HG03175 (cell line): Measurements from ENCODE around the gene ARRB1.

ENCODE experiments used
- ATAC-seq: cut with Tn5 transposase; IDR thresholded peaks from one replicate; pipeline ENCODE4 v1.9.1; 2021; ENCODE audit warnings: mild to moderate bottlenecking, moderate library complexity; ENCODE audit not compliant: unreplicated experiment

ARRB1 gene

GRCh38 chr11:75262961-75263852, 88.3 kb downstream of the ARRB1 start:
- ATAC-seq, result no peak

GRCh38 chr11:75262436-75262835, 89.0 kb downstream of the ARRB1 start:
- ATAC-seq, result no peak

DNA sequence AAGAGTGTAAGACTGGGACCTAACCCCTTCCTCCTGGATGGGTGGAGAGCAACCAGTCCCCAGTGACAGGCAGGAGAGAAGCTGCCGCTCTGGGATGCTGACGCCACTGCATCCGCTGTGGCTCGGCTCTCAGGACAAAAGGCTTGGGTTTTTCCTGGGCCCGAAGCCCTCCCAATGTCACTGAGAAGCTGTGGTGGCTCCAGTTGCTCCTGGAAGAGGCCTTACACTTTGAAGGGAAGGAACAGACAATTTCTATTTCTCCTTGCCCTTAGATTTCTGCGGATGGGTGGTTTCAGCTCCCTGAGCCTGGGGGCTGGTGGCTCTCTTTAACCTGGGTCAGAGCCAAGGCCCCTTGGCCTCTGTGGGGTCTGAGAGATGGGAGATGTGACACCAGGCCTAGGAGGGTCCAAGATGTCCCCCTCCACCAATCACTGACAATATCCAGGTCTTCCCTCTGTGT, 89.5 kb downstream of the ARRB1 start:
- no peak for ATAC-seq

DNA sequence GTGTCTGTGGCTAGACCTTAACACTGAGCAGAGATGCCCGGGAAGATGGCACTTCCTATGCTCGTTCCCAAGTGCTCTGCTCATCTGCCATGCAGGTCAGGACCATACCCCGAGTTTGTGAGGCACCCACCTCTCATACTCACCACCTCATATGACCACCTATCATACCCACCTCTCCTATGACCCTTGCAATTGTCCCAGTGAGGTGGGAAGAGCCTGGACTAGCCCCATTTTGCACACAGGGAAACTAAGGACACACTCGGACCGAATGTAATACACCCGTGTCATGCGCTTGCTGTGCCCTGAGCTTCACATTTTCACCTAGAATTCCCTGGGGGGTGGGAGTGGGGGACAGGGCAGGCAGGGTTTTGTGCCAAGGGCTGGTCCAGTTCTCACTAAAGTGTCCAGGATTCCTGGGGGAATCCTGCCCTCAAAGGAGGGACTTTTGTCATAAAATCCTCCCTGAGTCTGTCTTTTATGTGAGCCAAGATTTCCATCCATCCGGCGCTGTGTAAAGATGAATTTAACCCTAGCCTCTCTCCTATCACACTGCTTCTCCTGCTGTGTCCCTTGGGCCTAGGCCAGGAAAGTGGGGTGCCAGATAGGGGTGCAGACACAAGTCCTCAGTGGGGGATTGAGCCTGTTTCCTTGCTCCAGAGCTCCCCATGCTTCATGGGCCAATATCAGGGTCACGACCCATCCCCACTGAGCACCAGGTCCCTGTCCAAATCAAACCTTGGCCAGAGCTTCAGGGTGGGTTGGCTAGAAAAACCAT, 90.9 kb downstream of the ARRB1 start:
- no peak for ATAC-seq

GRCh38 chr11:75254326-75254725, 97.1 kb downstream of the ARRB1 start:
- no peak for ATAC-seq

GRCh38 chr11:75249704-75250103, 101.8 kb downstream of the ARRB1 start:
- no peak for ATAC-seq

GRCh38 chr11:75248924-75249256, 102.6 kb downstream of the ARRB1 start:
- ATAC-seq, result no peak

DNA sequence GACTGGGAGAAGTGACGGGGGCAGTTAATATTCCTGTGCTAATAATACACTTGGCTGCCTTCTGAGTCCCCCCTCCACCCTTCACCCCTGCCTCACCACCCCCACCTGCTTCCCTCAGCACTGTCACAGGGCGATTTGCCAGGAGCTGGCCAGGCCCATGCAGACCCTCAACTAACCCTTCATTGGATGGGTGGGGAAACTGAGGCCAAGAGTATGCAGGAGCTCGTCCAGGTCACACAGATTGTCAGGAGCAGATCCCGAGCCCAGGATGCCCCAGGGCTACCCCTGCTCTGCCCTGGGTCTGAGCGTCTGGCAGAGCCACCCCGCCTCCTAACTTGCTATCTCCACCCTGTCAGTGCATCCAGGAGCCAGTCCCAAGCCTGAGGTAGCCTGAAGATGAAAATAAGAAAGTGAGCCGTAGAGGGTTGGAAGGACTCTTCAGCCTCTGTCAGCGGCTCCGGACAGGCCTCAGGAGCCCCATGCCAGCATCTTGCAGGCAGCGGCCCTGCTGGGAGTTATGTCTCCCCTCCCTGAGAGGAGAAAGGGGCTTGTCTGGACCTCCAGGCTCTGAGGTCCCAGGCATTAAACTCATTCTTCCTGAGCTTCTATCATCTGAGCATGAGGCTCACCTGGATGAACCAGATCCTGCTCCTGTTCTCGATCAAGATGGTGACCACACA, 104.7 kb downstream of the ARRB1 start:
- no peak for ATAC-seq

DNA sequence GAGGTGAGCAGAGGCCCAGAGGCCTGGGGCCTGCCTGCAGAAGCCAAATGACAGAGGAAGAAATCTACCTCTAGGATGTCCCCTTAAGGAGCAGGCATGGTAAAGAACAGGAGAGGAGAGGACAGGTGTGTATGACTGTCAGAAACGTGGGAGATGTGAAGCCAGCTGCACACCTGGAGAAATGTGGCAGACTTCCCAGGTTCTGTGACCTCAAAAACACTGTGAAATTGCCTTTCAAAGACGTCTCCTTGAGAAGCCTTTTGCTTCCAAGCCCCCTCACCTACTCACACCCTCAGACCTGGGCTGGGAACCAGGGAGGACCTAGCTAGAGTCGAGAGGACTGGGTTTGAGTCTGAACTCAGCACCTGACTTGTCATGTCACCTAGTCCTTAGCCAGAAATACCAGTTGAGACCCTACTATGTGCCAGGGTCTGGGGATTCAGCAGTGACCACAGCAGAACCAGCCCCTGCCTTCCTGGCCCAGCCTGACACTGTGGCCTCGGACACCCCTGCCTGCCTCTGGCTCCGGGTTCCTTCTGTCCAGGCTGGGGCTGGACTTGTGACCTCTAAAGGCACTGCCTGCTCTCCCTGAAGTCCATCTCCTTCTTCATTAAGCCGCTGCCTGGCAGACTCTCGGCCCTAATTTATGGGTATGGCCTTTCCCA, 105.3 kb downstream of the ARRB1 start:
- ATAC-seq, result no peak

- no peak for ATAC-seq
Observed at GRCh38 chr11:75245356-75246005, 106.0 kb downstream of the ARRB1 start.

DNA sequence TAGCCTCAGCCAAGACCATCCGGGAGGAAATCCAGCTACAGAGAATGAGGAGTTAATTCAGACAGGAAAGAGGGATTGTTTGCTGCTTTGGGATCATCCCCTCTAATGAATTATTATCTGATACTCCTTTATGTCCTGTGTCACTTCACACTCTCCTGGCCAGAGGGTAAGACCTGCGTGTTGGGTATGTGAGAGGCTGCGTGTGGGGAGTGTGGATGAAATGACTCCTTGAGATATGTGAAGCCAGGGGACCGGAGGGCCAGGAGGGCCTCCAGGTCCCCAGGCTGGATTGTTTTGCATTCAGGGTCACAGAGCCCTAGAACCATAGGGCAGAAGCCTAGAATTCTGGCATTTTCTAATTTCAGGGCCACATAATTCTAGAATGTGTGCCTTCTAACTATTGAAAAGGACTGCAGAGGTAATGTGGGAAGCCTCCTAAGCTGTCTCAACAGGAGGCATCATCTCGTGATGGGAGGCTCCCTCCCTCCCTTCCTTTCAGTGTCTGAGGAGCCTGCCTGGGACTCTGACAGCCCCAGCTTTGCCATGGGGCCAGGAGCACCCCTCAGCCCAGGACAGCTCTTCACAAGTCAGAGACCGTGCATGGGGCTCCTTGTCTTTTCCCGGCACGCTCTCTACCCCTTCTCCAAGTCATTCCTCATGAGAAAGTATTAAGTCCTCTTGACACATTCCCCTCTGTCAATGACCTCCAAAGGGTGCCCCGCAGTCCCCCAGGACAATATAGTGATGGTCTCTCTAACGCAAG, 107.2 kb downstream of the ARRB1 start:
- no peak for ATAC-seq

DNA sequence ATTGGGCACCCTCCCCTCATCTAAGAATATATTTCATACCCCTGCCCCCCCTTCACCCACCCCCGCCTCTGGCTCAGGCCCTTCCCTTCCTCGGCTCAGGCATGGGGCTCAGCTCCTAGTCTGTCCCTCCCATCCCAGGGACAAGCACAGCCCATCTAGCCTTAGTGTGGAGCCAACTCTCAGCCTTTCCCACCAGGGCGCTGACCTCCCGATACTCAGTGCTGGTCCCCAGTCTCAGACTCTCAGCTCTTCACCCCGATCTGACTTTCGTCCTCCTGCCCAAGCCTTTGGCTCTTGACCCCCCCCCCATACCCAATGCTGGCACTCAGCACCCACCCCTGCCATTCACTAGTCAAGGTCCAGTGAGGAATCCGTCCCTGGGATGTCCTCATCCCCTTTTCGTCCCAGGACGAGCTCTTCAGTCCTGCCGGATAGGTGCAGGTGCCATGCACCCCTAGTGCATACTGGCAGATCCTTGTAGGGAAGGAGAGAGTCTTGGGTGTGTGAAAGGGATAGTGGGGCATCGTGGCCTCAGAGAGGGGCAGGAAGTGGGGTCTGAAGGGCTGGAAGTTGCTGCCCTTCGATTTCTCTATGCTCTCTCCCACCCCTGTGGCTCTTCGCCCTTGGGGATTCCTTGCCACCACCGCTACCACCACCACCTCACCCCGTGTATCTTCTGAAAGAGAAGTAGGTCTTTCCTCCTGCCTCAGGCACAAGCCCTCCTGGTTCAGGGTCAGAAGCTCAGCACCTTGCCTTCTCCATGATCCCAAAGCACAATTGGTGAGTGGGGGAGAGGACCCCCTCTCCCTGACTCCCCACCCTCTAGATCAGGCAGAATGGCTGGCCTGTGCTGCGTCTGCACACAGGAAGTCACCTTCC, 108.5 kb downstream of the ARRB1 start:
- no peak for ATAC-seq

- ATAC-seq, result no peak
Observed at GRCh38 chr11:75241906-75242644, 109.4 kb downstream of the ARRB1 start.

DNA sequence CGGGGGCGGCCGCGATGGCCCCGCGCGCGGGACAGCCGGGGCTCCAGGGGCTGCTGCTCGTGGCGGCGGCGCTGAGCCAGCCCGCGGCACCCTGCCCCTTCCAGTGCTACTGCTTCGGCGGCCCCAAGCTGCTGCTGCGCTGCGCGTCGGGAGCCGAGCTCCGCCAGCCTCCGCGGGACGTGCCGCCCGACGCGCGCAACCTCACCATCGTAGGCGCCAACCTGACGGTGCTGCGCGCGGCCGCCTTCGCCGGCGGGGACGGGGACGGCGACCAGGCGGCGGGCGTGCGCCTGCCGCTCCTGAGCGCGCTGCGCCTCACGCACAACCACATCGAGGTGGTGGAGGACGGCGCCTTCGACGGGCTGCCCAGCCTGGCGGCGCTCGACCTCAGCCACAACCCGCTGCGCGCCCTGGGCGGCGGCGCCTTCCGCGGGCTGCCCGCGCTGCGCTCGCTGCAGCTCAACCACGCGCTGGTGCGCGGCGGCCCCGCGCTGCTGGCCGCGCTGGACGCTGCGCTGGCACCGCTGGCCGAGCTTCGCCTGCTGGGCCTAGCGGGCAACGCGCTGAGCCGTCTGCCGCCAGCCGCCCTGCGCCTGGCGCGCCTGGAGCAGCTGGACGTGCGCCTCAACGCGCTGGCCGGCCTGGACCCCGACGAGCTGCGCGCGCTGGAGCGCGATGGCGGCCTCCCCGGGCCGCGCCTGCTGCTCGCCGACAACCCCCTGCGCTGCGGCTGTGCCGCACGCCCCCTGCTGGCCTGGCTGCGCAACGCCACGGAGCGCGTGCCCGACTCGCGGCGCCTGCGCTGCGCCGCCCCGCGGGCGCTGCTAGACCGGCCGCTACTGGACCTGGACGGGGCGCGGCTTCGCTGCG, 110.2 kb downstream of the ARRB1 start:
- ATAC-seq, result peak; percentile 80

DNA sequence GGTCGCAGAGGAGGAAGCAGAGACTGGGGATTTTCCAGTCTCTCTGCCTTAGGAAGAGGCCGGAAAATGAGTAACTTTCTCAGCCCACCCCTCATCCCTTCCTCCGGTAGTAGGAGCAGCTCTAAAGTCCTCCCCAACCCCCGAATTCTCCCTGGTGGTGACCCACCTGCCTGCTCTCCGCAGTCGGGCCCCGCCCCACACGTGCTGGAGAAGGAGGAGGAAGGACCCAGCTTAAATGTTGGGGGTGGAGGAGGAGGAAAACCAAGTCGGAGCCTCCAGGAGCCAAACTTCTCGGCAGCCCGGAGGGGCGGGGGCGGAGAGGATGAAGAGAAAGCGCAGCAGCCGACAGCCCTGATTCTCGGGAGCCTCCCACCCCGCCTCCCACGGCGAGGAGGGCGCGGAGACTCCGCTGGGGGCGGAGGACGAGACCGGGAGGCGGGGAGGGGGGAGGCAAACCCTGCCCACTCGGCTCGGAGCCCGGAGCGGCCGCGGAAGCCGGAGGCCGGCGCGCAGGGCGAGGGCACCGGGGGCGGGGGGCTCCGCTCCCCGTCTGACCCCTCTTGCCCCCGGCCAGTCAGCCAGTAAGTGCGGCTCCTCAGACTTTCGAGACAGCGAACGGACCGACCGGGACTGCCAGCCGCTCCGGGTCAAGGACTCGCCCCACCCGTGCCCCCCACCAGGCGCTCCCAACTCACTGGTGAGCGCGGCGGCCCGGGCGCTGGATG, 111.0 kb downstream of the ARRB1 start, which contains the start of gene TPBGL:
Gene TPBGL (plus strand): TSS at position 464 of the 725 bp plus-strand sequence. CDS start 276 bp downstream, outside the sequence.
- ATAC-seq, result no peak

DNA sequence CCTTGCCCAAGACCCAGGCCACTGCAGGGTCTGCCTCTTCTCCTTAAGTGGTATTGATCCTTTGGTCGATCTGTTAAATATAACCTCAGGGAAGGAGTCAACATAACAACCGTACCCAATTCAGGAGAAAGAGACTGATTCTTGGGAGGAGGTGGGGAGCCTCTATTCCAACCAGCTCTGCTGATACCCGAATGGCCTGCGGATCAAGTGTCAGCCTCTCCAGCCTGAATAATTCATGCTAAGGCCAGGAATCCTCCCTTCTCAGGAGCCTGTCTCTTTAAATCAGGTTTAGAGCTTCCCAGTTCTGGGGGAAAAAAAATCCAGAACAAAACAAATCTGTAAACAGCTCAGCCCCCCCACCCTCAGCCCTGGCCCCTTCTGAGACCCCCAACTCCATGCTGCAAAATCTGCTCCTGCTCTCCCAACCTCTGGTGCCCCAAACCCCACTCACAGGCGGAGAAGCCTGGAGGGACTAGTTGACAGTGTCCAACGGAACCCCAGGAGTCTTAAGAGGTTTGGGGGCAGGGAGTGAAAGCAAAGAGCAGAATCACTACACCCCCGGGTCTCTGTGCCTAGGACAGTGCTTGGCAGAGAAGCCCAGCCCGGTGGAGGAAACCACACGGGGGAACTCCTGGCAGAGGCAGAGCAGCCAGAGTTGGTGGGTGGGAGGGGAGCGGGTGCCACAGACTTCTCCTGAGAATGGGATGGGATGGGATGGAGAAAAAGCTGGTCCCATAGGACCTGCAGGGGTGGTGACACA, 111.8 kb downstream of the ARRB1 start:
- no peak for ATAC-seq
